Erythroblast (primary cell): ENCODE measurements around the gene PSMA1.

Experiments
- GATA1 ChIP-seq: IDR thresholded peaks from 2 replicates; pipeline ENCODE4 v1.6.1; 2011; ENCODE audit warnings: low read depth, mild to moderate bottlenecking, control low read depth, low read length, moderate library complexity
- POLR2A ChIP-seq: IDR thresholded peaks from 2 replicates; pipeline ENCODE4 v1.6.1; 2011; ENCODE audit warnings: mild to moderate bottlenecking, low read length

DNA sequence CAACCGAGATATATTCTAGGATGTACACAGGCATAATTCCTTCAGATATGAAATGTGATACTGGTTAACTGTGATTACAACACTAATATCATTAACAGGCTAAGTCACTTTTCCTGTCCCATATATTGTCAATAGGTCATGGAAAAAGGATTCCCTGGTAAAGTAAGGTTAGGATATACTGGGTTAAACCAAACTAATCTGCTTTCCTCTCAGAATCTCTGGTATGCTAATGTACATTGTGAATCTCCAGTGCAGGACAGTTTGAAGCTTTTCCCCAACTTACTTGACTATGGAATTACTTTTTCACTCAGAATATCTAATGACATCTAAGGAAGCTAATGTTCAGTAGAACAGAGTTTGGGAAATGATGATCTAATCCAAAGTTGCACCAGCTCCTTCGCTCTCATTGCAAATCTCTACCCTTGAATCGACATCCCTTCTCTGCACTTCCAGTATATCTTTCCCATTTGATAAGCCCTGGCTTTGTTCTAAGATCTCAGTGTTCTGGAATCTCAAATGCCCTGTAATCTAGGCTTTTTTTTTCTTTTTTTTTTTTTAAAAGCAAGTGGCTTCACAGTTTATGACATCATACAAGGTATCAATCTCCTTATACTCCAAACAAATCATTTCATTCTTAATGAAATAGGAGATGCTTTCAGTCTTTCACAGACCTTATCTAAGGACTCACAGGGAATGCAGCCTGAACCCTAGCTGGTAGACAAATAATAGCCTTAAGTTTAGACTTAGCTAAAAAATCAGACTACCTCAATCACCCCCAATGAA, 64.3 kb downstream of the PSMA1 start:
- TF ChIP-seq POLR2A (no peak), GATA1 (no peak)
